ENCODE measurements around the gene ZFP92.
"Not testable (repeated sequence)": the region's sequence is repeated elsewhere in the genome, so short reads cannot be mapped to it uniquely, and the experiment has no call there.

The ZFP92 gene

GRCh38 chrX:153386097-153386496 is 25.2 kb upstream of the ZFP92 start:
- DNase-seq (ENCODE audit: low read depth) = no peak

- no peak for DNase-seq (ENCODE audit: low read depth)
Measured at GRCh38 chrX:153387345-153387744, 23.9 kb upstream of the ZFP92 start.

- no peak for DNase-seq (ENCODE audit: low read depth)
Measured at GRCh38 chrX:153387987-153388721, 23.1 kb upstream of the ZFP92 start.

GRCh38 chrX:153388722-153389459 is 22.4 kb upstream of the ZFP92 start:
- no peak for DNase-seq (ENCODE audit: low read depth)

GRCh38 chrX:153389460-153389768 is 21.9 kb upstream of the ZFP92 start:
- DNase-seq (ENCODE audit: low read depth) = not testable (repeated sequence)

- DNase-seq (ENCODE audit: low read depth) = no peak
Measured at GRCh38 chrX:153392642-153393321, 18.5 kb upstream of the ZFP92 start.

- DNase-seq (ENCODE audit: low read depth) = no peak
Measured at GRCh38 chrX:153394612-153395011, 16.7 kb upstream of the ZFP92 start.

- no peak for DNase-seq (ENCODE audit: low read depth)
Measured at GRCh38 chrX:153395613-153396319, 15.5 kb upstream of the ZFP92 start.

- DNase-seq (ENCODE audit: low read depth) = no peak
Measured at GRCh38 chrX:153396320-153397195, 14.7 kb upstream of the ZFP92 start.

- no peak for DNase-seq (ENCODE audit: low read depth)
Measured at GRCh38 chrX:153397256-153397960, 13.9 kb upstream of the ZFP92 start.

- no peak for DNase-seq (ENCODE audit: low read depth)
Measured at GRCh38 chrX:153398275-153398960, 12.9 kb upstream of the ZFP92 start.

- no peak for DNase-seq (ENCODE audit: low read depth)
Measured at GRCh38 chrX:153400146-153401132, 10.8 kb upstream of the ZFP92 start.

GRCh38 chrX:153401133-153401764 is 10.0 kb upstream of the ZFP92 start, which contains the start of gene PNMA6E:
Gene PNMA6E, minus strand, starts transcription at chrX:153401350. Its CDS starts 2,501 bp downstream, at chrX:153398849.
- no peak for DNase-seq (ENCODE audit: low read depth)

- DNase-seq (ENCODE audit: low read depth) = not testable (repeated sequence)
Measured at GRCh38 chrX:153404333-153404732, 6.9 kb upstream of the ZFP92 start.

- DNase-seq (ENCODE audit: low read depth) = no peak
Measured at GRCh38 chrX:153405426-153405825, 5.8 kb upstream of the ZFP92 start.

GRCh38 chrX:153406011-153406410 is 5.3 kb upstream of the ZFP92 start:
- no peak for DNase-seq (ENCODE audit: low read depth)

- DNase-seq (ENCODE audit: low read depth) = no peak
Measured at GRCh38 chrX:153406903-153407302, 4.4 kb upstream of the ZFP92 start.

- no peak for DNase-seq (ENCODE audit: low read depth)
Measured at GRCh38 chrX:153407736-153408135, 3.5 kb upstream of the ZFP92 start.
